HL-60/S4 treated with retinoic acid at 250 ng/mL for 4 days and 3 days (cell line): ENCODE measurements around the gene TLR8.

ENCODE experiments used
- in situ Hi-C: fragments of 300-500 bp; cut with MboI; formaldehyde crosslinking; loops from 2 replicates; pipeline ENCODE4 v1.7.0; 2022; ENCODE audit warnings: low sequenced_read_pairs

Gene TLR8

DNA sequence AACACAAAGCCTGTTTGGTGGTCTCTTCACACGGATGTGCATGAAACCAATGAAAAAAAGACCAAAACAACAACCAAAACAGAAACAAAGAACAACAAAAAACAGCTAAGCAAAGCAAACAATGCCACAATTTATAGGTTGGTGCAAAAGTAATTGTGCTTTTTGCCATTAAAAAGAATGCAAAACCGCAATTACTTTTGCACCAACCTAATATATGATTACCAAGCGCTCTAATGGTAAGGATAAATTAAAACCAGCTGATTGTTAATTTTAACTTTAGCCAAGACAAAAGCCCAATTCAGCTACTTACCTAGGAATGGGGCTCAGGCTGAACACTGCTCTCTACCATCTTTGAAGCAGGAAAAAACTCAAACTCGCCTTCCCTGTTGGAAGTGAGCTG lies 39.1 kb downstream of the TLR8 start:
- in situ Hi-C loops, result no loop called here

DNA sequence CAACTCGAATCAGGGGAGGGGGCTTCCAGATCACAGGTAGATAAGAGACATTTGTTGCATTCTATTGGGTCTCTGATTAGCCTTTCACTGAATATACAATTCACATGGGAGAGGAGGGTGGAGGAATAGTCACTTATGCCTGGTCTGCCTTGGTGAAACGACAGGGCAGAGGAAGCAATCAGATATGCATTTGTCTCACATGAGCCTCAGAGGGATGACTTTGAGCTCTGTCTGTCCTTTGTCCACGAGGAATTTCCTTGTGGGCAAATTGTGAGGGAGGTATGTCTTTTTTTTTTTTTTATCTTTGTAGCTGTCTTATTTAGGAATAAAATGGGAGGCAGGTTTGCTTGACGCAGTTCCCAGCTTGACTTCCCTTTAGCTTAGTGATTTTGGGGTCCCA lies 40.0 kb downstream of the TLR8 start:
- in situ Hi-C loops, result no loop called here

DNA sequence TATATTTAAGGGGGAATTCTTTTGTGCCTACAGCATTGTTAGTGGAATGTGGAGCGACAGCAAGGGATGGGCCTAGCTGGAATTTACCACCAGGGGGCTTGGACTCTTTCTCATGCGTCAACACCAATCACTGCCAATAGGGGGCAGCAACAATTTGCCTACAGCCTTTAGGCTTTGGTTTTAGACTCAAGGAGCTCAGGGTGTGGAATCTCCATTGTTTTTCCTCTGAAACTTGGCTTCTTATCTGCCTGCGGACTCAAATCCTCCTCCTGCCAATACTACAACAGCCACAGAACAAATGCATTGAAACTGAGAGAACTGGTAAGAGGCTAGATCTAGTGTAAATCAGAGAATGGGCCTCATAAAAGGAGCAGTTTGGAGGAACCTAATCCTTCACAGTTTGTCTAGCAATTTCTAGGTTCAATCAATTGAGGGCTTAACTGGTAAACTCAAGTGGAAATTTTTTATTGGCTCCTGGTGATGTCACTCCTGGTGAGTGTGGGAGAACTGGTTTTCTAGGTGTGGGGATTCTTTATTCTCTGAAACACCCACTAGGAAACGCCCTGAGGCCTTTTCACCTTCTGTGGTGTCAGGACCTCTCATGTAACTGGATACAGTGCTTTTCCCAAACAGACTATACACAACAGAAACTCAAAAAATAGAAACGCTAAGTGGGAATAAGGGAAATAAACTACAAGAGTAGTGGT lies 40.6 kb downstream of the TLR8 start:
- in situ Hi-C loops, result no loop called here

DNA sequence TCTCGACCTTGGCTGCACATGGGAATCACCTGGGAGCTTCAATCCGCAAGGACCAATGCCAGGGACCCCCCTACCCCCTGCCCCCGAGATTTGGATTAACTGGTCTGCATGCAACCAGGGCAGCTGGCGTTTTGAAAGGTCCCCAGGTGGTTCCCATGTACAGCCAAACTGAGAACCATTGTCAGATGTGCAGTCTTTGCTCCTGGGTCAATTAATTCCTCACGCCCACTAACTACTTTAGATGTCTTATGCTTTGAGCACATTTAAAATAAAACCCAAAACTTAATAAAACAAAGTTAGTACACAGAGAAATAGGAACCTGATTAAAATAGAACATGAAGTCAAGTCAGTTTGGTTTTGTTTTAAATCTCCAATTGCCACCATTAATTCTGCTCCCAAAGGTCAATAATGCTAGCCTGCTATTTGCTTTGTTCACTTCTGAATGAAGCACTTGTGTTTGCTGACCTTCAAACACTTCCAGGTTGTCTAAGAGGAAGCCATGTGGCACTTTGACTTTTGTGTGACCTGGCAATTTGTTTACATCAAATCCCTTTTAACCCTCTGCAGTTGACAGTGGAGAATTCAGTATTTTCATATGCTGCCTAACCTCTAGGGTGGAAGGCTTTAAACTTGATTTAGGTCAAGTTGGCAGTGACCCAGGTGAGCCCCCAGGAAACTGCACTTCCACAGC lies 41.3 kb downstream of the TLR8 start:
- in situ Hi-C loops, result no loop called here

DNA sequence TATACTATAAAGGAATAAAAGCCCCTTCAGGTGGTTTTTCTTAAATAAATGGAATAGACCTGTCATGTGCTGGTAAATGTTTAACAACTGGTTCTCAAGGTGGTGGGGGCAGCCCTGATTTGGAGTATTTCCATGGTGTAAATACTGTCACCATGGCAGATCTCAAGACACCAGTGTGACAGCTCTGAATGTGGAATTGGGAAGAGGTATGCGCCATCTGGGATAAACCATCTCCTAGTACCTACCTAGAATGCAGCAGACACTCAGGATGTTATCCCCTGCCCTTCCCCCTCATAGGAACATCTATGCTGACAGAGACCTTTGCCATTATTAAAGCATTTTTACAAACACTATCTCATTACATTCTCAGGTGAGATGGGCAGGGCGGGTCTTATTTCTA lies 42.1 kb downstream of the TLR8 start:
- in situ Hi-C loops, result no loop called here

DNA sequence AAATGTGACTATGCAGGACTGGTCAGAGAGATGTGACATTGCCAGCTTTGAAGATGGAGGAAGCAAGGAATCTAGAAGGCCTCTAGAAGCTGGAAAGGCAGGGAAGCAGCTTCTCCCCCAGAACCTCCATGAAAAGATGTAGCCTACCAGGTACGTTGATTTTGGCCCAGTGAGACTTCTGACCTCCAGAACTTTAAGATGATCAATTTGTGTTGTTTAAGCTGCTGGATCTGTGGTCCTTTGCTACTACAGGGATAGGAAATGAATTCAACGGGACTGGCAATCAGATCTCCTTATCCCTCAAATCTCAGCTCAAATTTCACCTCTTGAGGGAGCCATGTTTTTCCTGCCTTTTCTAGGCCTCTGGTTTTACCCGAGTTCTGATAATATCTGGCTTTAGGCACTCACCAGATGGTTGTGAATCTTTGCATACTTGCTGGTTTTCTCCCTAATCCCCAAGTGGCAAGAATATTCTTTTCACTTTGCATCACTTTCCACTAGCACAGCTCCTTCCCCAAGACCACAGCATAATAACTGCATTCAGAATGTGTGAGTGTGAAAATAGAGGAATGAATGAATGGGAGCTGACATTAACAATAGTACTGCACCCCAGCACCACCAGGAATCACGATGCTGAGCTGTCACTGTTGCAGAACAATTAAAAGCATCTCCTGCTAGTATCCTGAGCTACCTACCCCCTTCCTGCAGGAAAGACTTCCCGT lies 42.9 kb downstream of the TLR8 start:
- in situ Hi-C loops, result no loop called here

DNA sequence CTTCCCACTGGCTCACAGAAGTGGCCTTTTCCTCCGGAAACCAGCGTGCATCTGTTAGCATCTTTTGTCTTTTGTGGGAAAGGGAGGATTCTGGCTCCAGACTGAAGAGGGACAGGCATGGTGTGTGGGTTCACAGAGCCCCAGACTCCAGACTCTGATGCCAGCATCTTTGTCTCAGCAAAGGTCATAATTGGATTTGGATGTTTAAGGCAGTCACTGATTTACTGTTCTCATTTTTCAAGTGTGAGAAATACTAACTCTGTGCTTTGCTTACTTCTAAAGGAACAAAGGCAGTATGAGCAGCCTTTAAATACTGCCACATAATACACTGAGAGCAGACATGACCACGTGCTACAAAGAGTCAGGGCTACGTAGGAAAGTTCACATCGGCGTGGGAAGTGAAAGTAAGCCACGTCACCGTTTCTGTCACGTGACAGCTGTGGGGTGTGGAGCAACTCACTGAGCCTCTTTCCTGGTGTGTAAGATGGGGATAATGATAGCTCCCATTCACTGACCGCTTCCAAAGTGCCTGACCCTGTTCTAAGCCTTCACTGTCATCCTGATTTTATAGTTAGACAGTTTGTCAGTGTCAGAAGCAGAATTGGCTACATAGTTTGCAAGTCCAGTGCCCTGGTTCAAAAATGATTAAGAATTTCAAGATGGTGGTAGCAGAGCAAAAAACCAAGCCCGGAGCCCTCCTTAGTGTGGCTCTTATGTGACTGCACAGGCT lies 43.7 kb downstream of the TLR8 start:
- in situ Hi-C loops, result loop anchor here (25.0 kb wide), 1 partner anchor 537 kb away; no protein-coding TSS in a partner anchor

DNA sequence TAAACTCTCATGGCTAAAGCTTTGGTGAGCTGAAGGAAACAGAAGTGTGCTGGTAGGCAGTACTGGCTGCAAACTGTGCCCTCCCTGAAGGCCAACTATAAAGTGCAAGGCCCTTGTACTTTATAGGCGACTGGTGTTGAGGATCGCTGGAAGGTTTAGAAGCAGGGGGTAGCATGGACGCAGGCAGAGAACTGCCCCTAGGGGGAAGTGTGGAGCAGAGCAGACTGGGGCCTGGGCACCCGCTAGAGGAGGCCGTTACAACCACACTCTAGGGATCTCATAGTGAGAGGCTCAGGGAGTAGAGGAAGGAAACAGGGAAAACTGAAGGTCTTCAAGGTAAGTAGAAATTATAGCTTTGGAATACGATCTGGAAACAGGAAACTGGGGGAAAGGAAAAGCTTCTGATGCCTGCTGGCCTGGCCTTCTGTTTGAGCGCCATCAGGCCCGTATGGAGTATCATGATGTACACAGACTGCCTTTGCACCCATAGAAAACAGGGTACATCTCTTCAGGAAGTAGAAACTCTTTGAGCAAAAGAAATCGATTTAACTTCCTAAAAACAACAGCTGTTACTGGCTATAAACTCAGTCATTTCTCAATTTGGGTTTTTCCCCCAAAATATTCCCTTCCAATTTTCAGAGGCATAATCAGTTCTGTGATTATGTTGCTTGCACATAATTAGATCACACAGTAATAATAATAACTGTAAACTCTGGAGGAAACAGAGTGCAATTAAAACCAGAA lies 44.6 kb downstream of the TLR8 start:
- in situ Hi-C loops, result loop anchor here (25.0 kb wide), 1 partner anchor 536 kb away; no protein-coding TSS in a partner anchor

DNA sequence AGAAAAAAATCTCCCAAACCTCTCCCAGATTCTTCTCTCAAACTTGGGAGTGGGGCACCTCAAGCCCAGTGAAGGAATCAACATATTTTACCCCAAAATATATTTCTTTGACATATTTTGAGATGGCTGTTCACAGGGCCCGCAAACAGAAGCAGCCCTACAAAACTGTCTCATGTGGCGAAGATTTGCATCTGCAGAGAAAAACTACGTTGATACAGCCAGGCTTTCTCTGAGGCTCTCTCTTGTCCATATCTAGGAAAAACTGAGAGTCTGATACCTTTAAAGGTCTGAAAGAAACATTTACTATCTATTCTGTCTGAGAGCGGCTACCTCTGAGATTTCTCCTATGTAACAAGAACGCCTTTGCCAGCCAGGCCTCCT lies 45.2 kb downstream of the TLR8 start:
- in situ Hi-C loops, result loop anchor here (25.0 kb wide), 1 partner anchor 536 kb away; no protein-coding TSS in a partner anchor

DNA sequence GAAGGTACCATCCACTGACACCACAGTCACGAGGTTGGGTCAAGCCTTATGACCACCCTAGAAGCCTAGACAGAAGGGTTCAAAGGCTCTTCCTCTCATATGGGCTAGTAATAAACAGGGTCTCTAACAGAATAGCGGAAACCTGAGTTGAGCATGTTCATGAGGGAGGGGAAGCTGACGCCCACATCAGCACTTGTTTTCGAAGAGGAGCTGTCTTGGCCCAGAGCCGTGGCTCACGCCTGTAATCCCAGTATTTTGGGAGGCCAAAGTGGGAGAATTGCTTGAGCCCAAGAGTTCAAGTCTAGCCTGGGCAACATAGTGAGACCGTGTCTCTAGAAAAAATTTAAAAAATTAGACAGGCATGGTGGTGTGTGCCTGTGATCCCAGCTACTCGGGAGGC lies 47.0 kb downstream of the TLR8 start:
- in situ Hi-C loops, result loop anchor here (25.0 kb wide), 1 partner anchor 534 kb away; no protein-coding TSS in a partner anchor

DNA sequence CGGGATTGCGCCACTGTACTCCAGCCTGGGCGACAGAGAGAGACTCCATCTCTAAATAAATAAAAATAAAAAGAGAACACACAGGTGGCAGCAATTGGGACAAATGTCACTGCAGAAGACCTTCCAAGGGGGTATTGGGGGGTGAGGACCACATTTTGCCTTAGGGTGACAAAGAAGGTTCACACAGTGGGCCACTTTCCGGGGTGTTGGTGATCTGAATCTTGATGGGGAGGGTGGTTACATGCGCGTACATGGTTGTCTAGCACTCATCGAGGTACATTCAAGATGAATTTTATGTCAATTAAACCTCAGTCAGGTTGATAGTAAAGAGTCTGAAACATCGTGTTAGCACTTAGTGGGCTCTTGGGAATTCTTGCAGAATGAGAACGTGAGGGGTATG lies 48.0 kb downstream of the TLR8 start:
- in situ Hi-C loops, result loop anchor here (25.0 kb wide), 1 partner anchor 533 kb away; no protein-coding TSS in a partner anchor

DNA sequence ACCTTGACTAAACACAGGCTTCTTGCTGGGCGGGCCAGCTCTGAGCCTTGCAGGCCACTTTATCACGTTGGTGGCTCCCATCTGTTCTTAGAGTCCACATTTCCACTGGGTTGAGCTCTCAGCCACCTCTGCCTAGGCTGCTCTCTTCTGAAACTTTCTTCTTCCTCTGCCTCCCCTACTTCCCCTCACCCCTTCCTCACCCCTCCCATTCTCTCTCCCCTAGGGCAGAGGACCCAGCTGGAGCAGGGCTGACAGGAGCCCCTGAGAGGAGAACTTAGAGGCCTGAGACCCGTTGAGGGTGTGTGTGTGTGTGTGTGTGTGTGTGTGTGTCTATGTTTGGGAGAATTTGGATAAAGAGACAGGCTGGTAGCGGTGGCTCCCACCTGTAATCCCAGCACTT lies 48.6 kb downstream of the TLR8 start:
- in situ Hi-C loops, result loop anchor here (25.0 kb wide), 1 partner anchor 532 kb away; no protein-coding TSS in a partner anchor

DNA sequence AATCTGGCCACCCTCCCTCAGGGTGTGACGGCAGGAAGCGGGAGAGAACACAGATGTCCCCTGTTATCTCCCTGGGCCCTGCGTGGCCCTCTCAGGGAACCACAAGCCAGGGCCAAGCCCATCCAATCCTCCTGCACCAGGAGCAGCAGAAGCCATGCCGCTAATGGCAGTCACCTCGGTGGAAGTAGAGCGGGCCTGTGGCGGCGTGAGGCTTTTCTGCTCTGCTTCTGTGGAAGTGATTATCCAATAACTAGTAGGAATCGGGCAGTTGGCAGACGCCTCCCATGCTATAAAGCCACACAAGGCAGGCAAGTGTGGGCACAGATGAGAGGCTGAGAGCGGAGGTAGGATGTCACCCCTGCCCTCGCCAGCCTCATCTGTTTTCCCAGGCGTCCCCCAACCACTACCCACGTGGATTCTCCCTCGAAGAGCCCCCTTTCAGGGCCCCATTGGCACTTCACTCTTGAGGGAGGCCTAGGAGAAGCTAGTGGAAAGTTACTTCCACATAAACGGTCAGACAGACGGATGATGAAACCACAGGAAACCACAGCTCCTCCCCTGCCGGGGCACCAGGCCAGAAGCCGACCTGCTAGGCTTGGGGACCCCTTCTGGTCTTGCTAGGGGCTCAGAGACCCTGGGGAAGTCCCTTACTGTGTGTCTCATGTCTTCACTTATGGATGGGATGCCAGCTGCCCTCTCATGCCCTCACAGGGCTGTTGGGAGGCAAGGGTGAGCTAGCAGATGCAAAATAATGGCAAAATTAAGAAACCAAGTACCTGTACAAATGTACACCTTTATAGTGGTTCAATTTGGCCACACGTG lies 49.7 kb downstream of the TLR8 start:
- in situ Hi-C loops, result loop anchor here (25.0 kb wide), 1 partner anchor 531 kb away; no protein-coding TSS in a partner anchor

DNA sequence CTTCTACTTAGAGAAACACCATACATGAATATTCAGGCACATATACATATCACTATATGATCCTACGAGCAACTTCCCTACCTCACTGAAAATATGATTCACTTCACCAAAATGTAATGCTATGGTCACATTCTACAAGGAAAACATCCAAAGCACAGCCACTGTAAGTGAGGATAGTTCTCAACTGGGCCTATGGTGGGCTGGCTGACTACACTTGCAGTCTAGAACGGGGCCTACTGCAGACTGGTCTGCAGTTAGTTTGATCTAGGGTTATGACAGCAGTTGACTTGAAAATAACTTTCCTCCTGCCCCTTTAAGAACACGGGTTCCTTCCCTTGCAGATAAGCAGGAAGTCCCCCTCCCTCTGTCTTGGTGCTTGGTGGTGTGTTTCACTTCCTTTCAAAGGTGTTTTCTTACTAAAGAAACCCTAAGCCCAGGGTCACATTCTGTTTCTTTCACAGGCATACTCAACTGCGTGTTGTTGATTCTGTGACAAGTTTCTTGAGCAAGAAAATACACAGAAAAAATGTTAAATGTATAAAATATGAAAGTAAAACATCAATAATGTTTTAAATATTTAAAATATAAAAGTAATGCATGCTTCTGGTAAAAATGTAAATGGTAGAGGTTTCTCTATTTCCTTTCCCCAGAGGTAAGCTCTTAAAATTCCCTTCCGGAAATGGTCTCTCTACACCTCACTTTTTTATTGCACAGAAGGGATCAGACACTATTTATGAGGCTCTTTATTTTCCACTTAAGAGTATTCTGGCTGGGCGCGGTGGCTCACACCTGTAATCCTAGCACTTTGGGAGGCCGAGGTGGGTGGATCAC lies 50.5 kb downstream of the TLR8 start:
- in situ Hi-C loops, result loop anchor here (25.0 kb wide), 1 partner anchor 530 kb away; no protein-coding TSS in a partner anchor

DNA sequence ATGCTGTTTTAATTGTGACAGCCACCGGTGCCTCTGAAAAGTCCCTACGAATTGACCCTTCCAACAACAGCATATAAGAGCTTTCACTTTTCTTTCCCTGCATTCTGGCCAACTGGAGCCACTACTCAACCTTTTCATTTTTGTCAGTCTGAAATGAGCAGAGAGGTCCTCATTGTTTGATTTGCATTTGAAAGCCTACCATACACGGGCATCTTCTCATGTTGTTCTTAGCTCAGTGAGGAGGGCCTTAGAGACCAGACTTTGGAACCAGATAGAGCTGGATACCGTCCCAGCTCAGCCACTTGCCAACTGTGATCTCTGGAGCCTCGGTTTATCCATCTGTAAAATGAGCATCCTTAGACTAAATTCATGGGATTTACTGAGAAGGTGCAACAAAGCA lies 51.6 kb downstream of the TLR8 start:
- in situ Hi-C loops, result loop anchor here (25.0 kb wide), 1 partner anchor 529 kb away; no protein-coding TSS in a partner anchor

DNA sequence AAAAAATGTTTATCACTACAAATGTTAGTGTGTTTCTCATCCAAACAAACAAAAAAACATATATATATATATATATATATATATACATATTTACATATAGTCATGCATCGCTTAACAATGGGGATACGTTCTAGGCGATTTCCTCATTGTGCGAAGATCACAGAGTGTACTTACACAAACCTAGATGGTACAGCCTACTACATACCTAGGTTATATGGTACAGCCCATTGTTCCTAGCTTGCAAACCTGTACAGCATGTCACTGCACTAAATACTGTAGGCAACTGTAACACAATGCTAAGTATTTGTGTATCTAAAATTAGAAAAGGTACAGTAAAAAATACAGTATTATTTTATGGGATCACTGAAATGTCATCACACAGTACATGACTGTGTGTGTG lies 52.0 kb downstream of the TLR8 start:
- in situ Hi-C loops, result loop anchor here (25.0 kb wide), 1 partner anchor 529 kb away; no protein-coding TSS in a partner anchor

DNA sequence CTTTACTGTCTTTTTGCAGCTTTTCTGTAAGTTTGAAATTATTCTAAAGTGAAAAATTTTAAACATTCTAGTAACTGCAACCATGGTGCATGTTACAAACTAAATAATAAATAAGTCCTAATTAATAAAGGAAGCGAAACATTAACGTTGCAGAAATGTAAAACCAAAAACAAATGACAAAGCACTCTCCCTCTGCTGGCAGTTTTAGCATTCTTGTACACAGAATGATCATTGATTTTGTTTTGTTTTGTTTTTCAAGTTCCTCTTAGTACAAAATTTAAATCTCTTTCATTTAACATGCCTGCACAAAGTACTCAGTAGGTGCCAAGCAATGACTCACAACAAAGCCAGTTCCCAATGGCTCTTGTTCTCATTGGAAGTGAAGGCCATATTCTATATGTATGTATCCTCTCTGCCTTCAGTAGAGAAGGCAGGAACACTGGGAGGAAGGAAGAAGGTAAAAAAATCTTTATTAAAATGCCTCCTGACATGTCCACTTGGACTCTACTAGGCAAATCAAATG lies 54.8 kb downstream of the TLR8 start:
- in situ Hi-C loops, result loop anchor here (25.0 kb wide), 1 partner anchor 526 kb away; no protein-coding TSS in a partner anchor

DNA sequence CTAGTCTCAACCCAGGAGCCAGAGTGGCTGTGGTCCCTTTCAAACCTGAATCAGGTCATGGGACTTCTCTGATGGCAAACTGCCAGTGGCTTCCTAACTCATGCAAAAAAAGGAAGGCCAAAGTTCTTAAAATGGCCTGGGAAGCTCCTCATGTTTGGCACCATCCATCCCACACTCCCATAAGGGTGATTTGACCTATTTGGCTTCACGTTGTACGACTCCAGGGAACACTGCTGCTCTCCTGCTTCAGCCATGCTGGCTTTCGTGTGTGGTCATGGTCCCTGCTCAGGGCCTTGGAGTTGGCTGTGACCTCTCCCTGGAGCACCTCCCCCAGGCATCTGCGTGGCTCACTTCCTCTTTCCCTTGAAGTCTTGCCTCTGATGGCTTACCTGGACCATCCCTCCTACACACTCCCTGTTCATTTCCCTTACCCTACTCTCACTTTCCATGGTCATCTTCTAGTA lies 55.7 kb downstream of the TLR8 start:
- in situ Hi-C loops, result loop anchor here (25.0 kb wide), 1 partner anchor 525 kb away; no protein-coding TSS in a partner anchor
